ENCODE measurements around the gene UGT3A2.
"Not testable (repeated sequence)": the region's sequence is repeated elsewhere in the genome, so short reads cannot be mapped to it uniquely, and the experiment has no call there.

UGT3A2 gene

GRCh38 chr5:36035696-36036095, 31.0 kb downstream of the UGT3A2 start:
- TF ChIP-seq MYC (IDR thresholded peaks at IDR 0.05; ENCODE audit: low read depth, low read length) = no peak
- TF ChIP-seq MAX (IDR thresholded peaks at IDR 0.05; ENCODE audit: low read depth, low read length) = no peak
- TF ChIP-seq POLR2A (IDR thresholded peaks at IDR 0.05; ENCODE audit: extremely low read depth, insufficient read length) = no peak
- no peak for TF ChIP-seq CTCF (IDR thresholded peaks at IDR 0.05; ENCODE audit: low read depth, low read length)
- no peak overlapping the region for H3K4me3 ChIP-seq (ENCODE audit: low read depth, low read length)
- no peak for DNase-seq (ENCODE audit: low read depth)

GRCh38 chr5:36034536-36035134, 32.0 kb downstream of the UGT3A2 start:
- not testable (repeated sequence) for H3K4me3 ChIP-seq (ENCODE audit: low read depth, low read length); DNase-seq (ENCODE audit: low read depth)

- no peak for DNase-seq (ENCODE audit: low read depth)
- H3K4me3 ChIP-seq (ENCODE audit: low read depth, low read length) = no peak overlapping the region
- TF ChIP-seq CTCF (IDR thresholded peaks at IDR 0.05; ENCODE audit: low read depth, low read length) = no peak
- TF ChIP-seq MYC (IDR thresholded peaks at IDR 0.05; ENCODE audit: low read depth, low read length) = no peak
- no peak for TF ChIP-seq MAX (IDR thresholded peaks at IDR 0.05; ENCODE audit: low read depth, low read length)
- TF ChIP-seq POLR2A (IDR thresholded peaks at IDR 0.05; ENCODE audit: extremely low read depth, insufficient read length) = no peak
Observed at GRCh38 chr5:36033486-36033885, 33.2 kb downstream of the UGT3A2 start.

GRCh38 chr5:36033047-36033446, 33.6 kb downstream of the UGT3A2 start:
- H3K4me3 ChIP-seq (ENCODE audit: low read depth, low read length) = no peak overlapping the region

GRCh38 chr5:36031223-36031622, 35.5 kb downstream of the UGT3A2 start:
- H3K4me3 ChIP-seq (ENCODE audit: low read depth, low read length) = no peak overlapping the region
- no peak for TF ChIP-seq CTCF (IDR thresholded peaks at IDR 0.05; ENCODE audit: low read depth, low read length)
- TF ChIP-seq POLR2A (IDR thresholded peaks at IDR 0.05; ENCODE audit: extremely low read depth, insufficient read length) = no peak
- TF ChIP-seq MYC (IDR thresholded peaks at IDR 0.05; ENCODE audit: low read depth, low read length) = no peak
- no peak for TF ChIP-seq MAX (IDR thresholded peaks at IDR 0.05; ENCODE audit: low read depth, low read length)
- no peak for DNase-seq (ENCODE audit: low read depth)

More at GRCh38 chr5:36033047-36033446, 33.6 kb downstream of the UGT3A2 start:
- TF ChIP-seq MAX (IDR thresholded peaks at IDR 0.05; ENCODE audit: low read depth, low read length) = no peak
- no peak for TF ChIP-seq MYC (IDR thresholded peaks at IDR 0.05; ENCODE audit: low read depth, low read length)
- TF ChIP-seq CTCF (IDR thresholded peaks at IDR 0.05; ENCODE audit: low read depth, low read length) = no peak
- TF ChIP-seq POLR2A (IDR thresholded peaks at IDR 0.05; ENCODE audit: extremely low read depth, insufficient read length) = no peak
- DNase-seq (ENCODE audit: low read depth) = no peak

- TF ChIP-seq MAX (IDR thresholded peaks at IDR 0.05; ENCODE audit: low read depth, low read length) = no peak
- no peak for TF ChIP-seq CTCF (IDR thresholded peaks at IDR 0.05; ENCODE audit: low read depth, low read length)
- TF ChIP-seq POLR2A (IDR thresholded peaks at IDR 0.05; ENCODE audit: extremely low read depth, insufficient read length) = no peak
- TF ChIP-seq MYC (IDR thresholded peaks at IDR 0.05; ENCODE audit: low read depth, low read length) = no peak
- no peak overlapping the region for H3K4me3 ChIP-seq (ENCODE audit: low read depth, low read length)
- DNase-seq (ENCODE audit: low read depth) = no peak
Observed at GRCh38 chr5:36029914-36030313, 36.8 kb downstream of the UGT3A2 start.

Data from NB4 (cell line).